ENCODE data around the gene ZC3H10. TPM values are rescaled to one million over a fixed set of nuclear protein-coding genes. Genes with fewer than 3 reads are reported as not detected.

The ZC3H10 gene
- total and polyA plus RNA-seq, 2 of the 13 experiments (the other 11 are each of a cell fraction or from before 2014, with no cell fraction given) = 0.70 to 2.3 TPM

DNA sequence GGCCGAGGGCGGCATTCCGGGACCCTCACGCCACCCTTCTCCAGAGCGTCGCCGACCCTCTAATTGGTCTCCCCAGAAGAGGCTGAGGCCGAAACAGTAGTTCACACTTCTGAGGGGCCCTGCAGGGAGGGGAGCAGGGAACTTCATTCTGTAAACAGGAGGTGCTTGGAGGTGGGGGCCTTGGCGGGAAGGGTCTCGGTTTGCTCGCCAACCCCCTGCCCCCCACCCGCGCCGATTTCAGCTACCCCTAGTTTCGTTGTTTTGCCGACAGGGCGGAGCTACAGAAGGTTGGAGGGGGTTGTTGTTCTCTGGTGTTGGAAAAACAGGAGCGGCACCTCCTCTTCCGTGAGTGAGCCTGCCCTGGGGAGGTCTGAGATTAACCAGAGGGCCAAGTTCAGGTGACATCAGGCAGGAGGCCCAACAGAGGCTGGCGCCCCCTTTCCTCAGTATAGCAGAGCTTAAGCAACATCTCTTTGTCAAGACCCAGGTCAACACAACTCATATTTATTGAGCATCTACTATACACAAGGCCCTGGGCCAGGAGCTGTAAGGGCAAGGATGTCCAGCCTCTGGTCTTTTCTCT is 37.4 kb upstream of the ZC3H10 start (continued):
- TF ChIP-seq, protein P1, sequence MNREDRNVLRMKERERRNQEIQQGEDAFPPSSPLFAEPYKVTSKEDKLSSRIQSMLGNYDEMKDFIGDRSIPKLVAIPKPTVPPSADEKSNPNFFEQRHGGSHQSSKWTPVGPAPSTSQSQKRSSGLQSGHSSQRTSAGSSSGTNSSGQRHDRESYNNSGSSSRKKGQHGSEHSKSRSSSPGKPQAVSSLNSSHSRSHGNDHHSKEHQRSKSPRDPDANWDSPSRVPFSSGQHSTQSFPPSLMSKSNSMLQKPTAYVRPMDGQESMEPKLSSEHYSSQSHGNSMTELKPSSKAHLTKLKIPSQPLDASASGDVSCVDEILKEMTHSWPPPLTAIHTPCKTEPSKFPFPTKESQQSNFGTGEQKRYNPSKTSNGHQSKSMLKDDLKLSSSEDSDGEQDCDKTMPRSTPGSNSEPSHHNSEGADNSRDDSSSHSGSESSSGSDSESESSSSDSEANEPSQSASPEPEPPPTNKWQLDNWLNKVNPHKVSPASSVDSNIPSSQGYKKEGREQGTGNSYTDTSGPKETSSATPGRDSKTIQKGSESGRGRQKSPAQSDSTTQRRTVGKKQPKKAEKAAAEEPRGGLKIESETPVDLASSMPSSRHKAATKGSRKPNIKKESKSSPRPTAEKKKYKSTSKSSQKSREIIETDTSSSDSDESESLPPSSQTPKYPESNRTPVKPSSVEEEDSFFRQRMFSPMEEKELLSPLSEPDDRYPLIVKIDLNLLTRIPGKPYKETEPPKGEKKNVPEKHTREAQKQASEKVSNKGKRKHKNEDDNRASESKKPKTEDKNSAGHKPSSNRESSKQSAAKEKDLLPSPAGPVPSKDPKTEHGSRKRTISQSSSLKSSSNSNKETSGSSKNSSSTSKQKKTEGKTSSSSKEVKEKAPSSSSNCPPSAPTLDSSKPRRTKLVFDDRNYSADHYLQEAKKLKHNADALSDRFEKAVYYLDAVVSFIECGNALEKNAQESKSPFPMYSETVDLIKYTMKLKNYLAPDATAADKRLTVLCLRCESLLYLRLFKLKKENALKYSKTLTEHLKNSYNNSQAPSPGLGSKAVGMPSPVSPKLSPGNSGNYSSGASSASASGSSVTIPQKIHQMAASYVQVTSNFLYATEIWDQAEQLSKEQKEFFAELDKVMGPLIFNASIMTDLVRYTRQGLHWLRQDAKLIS (CRISPR knock-in tag; IDR thresholded peaks at IDR 0.05) = 0 out of 2 replicates have a peak, but pooled peaks have one; percentile 43
- TF ChIP-seq CEBPG (CRISPR knock-in tag; IDR thresholded peaks at IDR 0.05) (peak; percentile 93), SRY (CRISPR knock-in tag; IDR thresholded peaks at IDR 0.05) (no peak; the same call in 1 of the 2 replicates), SPEN (CRISPR knock-in tag; IDR thresholded peaks at IDR 0.05; ENCODE audit: low read depth) (peak; percentile 68; the same call in 1 of the 2 replicates), PITX1 (CRISPR knock-in tag; IDR thresholded peaks at IDR 0.05) (peak; percentile 97), ZNF547 (CRISPR knock-in tag; IDR thresholded peaks at IDR 0.05) (peak; percentile 38; the same call in 1 of the 2 replicates), IKZF4 (CRISPR knock-in tag; IDR thresholded peaks at IDR 0.05; ENCODE audit: borderline replicate concordance, low read depth, not compliant biosample characterization) (no peak), ATM (IDR thresholded peaks at IDR 0.05; ENCODE audit: borderline replicate concordance) (no peak), TARDBP (CRISPR knock-in tag; IDR thresholded peaks at IDR 0.05) (peak; percentile 66; the same call in 1 of the 2 replicates), GTF3A (CRISPR knock-in tag; conservative IDR thresholded peaks at IDR 0.05) (no peak), CC2D1A (CRISPR knock-in tag; IDR thresholded peaks at IDR 0.05) (no peak), MLLT10 (CRISPR knock-in tag; IDR thresholded peaks at IDR 0.05) (no peak), FOXK1 (CRISPR knock-in tag; IDR thresholded peaks at IDR 0.05; ENCODE audit: borderline replicate concordance, low read depth) (no peak; the same call in 1 of the 2 replicates), TBP (CRISPR knock-in tag; IDR thresholded peaks at IDR 0.05) (no peak)
- TF ChIP-seq, protein P2, sequence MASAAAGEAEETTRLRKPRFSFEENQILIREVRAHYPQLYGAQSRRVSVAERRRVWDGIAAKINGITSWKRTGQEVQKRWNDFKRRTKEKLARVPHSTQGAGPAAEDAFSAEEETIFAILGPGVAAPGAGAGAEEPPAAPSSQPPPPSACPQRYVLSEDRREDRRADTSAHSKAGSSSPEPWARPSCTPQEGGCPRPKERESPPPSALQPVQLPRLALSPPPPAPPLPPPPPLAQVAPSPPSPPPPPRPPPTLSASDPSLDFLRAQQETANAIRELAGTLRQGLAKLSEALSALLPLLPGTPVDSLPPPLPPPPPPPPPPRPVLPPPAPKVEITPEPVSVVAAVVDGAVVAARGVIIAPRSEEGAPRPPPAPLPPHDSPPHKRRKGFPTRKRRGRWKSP (CRISPR knock-in tag; IDR thresholded peaks at IDR 0.05) = no peak
- TF ChIP-seq, protein P3, sequence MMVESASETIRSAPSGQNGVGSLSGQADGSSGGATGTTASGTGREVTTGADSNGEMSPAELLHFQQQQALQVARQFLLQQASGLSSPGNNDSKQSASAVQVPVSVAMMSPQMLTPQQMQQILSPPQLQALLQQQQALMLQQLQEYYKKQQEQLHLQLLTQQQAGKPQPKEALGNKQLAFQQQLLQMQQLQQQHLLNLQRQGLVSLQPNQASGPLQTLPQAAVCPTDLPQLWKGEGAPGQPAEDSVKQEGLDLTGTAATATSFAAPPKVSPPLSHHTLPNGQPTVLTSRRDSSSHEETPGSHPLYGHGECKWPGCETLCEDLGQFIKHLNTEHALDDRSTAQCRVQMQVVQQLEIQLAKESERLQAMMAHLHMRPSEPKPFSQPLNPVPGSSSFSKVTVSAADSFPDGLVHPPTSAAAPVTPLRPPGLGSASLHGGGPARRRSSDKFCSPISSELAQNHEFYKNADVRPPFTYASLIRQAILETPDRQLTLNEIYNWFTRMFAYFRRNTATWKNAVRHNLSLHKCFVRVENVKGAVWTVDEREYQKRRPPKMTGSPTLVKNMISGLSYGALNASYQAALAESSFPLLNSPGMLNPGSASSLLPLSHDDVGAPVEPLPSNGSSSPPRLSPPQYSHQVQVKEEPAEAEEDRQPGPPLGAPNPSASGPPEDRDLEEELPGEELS (CRISPR knock-in tag; IDR thresholded peaks at IDR 0.05) = peak; percentile 92
- TF ChIP-seq, protein P4, sequence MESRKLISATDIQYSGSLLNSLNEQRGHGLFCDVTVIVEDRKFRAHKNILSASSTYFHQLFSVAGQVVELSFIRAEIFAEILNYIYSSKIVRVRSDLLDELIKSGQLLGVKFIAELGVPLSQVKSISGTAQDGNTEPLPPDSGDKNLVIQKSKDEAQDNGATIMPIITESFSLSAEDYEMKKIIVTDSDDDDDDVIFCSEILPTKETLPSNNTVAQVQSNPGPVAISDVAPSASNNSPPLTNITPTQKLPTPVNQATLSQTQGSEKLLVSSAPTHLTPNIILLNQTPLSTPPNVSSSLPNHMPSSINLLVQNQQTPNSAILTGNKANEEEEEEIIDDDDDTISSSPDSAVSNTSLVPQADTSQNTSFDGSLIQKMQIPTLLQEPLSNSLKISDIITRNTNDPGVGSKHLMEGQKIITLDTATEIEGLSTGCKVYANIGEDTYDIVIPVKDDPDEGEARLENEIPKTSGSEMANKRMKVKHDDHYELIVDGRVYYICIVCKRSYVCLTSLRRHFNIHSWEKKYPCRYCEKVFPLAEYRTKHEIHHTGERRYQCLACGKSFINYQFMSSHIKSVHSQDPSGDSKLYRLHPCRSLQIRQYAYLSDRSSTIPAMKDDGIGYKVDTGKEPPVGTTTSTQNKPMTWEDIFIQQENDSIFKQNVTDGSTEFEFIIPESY (CRISPR knock-in tag; IDR thresholded peaks at IDR 0.05) = no peak
- TF ChIP-seq, protein P5, sequence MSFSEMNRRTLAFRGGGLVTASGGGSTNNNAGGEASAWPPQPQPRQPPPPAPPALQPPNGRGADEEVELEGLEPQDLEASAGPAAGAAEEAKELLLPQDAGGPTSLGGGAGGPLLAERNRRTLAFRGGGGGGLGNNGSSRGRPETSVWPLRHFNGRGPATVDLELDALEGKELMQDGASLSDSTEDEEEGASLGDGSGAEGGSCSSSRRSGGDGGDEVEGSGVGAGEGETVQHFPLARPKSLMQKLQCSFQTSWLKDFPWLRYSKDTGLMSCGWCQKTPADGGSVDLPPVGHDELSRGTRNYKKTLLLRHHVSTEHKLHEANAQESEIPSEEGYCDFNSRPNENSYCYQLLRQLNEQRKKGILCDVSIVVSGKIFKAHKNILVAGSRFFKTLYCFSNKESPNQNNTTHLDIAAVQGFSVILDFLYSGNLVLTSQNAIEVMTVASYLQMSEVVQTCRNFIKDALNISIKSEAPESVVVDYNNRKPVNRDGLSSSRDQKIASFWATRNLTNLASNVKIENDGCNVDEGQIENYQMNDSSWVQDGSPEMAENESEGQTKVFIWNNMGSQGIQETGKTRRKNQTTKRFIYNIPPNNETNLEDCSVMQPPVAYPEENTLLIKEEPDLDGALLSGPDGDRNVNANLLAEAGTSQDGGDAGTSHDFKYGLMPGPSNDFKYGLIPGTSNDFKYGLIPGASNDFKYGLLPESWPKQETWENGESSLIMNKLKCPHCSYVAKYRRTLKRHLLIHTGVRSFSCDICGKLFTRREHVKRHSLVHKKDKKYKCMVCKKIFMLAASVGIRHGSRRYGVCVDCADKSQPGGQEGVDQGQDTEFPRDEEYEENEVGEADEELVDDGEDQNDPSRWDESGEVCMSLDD (CRISPR knock-in tag; IDR thresholded peaks at IDR 0.05; ENCODE audit: borderline replicate concordance) = peak; percentile 69; the same call in 1 of the 2 replicates

Measured in HepG2 (cell line).